NT2/D1 (cell line): ENCODE measurements around the gene PRPF40A.

Source experiments
- SUZ12 ChIP-seq: IDR thresholded peaks from 2 replicates; pipeline ENCODE4 v1.6.1; 2011; ENCODE audit not compliant: insufficient read length, insufficient read depth; ENCODE audit errors: extremely low read depth
- ZNF274 ChIP-seq: IDR thresholded peaks from 2 replicates; pipeline ENCODE4 v1.6.1; 2011; ENCODE audit warnings: mild to moderate bottlenecking, low read depth, low read length

DNA sequence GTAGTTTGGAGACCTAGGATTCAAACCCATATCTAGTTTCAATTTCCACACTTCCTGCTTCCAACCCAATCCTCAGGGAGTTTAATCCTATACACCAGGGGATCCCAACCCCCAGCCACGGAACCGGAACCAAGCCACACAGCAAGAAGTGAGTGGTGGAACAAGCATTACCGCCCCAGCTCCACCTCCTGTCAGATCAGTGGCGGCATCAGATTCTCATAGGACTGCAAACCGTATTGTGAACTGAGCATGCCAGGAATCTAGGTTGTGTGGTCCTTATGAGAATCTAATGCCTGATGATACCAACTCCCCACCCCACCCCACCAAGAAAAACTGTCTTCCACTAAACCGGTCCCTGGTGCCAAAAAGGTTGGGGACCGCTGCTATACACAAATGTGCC, 52.5 kb downstream of the PRPF40A start:
- TF ChIP-seq ZNF274 (no peak), SUZ12 (no peak)
